Measurements from ENCODE around the gene ASMTL.
"Not testable (repeated sequence)": the region's sequence is repeated elsewhere in the genome, so short reads cannot be mapped to it uniquely, and the experiment has no call there.

Gene ASMTL

DNA sequence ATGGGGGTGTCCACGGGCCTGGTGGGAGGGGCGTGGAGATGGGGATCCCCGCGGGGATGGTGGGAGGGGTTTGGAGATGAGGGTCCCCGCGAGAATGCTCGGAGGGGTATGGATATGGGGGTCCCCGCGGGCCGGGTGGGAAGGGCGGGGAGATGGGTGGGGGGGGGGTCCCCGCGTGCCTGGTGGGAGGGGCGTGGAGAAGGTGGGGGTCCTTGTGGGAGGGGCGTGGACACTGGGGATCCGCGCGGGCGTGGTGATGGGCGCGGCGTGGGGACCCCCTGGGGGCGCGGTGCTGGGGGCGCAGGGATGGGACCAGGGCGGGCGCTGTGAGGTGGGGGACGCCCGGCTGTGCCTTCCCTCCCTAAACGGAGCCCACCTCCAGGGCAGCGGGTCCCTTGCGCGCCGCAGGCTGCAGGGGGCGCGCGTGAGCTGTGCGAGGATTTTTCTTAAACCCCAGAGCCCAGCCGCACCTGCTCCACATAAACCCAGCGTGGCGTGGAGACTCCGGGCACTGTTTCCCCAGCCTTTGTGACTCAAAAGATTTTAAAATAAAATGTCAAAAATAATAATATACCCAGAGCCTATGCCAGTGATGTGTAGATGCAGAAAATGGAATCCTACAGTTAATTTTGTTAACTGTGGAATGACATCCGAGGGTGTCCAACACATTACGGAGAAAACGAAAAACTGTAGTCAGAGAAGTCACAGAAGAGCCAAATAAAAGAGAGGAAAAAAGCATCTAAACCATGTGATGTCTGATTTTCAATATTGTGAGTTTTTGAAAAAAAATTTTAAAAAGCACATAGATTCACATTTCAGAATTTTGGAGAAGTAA lies 1.5 kb upstream of the ASMTL start:
- no peak for DNase-seq (ENCODE audit: low read depth)

- no peak for DNase-seq (ENCODE audit: low read depth)
Observed at GRCh38 chrX:1453395-1453783, 680 bp upstream of the ASMTL start.

- DNase-seq (ENCODE audit: low read depth), result no peak
Observed at GRCh38 chrX:1451661-1452515, 821 bp downstream of the ASMTL start.

GRCh38 chrX:1451251-1451660 lies 1.5 kb downstream of the ASMTL start:
- no peak for DNase-seq (ENCODE audit: low read depth)

GRCh38 chrX:1450361-1451161 lies 2.1 kb downstream of the ASMTL start:
- DNase-seq (ENCODE audit: low read depth), result no peak

GRCh38 chrX:1449823-1450149 lies 2.9 kb downstream of the ASMTL start:
- DNase-seq (ENCODE audit: low read depth), result no peak

DNA sequence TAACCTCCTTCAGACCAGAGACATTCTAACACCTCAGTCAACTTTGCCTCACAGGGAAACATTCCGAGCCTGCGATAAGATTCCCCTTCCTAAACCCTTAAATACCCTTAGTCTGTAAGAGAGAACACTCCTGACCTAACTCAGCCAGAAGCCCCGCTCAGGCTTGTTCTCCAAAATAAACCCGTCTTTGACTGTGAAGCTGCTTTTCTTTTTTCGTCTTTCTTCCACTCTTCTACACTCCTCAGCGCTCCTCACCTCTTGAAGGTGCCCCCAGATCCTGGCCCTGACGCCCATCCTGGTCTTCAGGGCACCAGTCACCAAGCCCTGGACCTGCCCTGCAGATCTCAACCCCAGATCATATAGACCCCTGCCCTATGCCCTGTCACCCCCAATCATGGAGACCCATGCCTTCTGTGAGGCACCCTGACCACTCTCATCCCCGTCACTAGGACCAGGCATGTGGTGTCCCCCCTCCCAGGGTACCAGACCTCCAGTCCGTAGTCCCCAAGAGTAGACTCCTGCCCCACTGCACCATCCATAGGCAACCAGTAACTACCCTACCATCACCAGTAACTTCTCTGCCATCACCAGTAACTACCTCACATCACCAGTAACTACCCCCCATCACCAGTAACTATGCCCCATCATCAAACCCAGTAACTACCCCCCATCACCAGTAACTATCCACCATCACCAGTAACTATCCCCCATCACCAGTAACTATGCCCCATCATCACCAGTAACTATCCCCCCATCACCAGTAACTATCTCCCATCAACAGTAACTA lies 3.5 kb downstream of the ASMTL start:
- DNase-seq (ENCODE audit: low read depth), result no peak

DNA sequence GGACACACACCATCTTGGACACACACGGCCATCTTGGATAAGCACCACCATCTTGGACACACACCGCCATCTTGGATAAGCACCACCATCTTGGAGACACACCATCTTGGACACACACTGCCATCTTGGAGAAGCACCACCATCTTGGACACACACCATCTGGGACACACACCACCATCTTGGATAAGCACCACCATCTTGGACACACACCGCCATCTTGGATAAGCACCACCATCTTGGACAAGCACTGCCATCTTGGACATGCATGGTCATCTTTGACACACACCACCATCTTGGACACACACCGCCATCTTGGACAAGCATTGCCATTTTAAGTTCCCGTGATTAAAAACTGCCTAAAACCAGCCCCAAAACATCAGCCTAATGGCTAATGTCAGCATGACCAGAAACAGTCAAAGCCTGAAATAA lies 4.1 kb downstream of the ASMTL start:
- not testable (repeated sequence) for DNase-seq (ENCODE audit: low read depth)

- DNase-seq (ENCODE audit: low read depth), result not testable (repeated sequence)
Observed at GRCh38 chrX:1447969-1448572, 4.6 kb downstream of the ASMTL start.

- not testable (repeated sequence) for DNase-seq (ENCODE audit: low read depth)
Observed at GRCh38 chrX:1446984-1447968, 5.4 kb downstream of the ASMTL start.

DNA sequence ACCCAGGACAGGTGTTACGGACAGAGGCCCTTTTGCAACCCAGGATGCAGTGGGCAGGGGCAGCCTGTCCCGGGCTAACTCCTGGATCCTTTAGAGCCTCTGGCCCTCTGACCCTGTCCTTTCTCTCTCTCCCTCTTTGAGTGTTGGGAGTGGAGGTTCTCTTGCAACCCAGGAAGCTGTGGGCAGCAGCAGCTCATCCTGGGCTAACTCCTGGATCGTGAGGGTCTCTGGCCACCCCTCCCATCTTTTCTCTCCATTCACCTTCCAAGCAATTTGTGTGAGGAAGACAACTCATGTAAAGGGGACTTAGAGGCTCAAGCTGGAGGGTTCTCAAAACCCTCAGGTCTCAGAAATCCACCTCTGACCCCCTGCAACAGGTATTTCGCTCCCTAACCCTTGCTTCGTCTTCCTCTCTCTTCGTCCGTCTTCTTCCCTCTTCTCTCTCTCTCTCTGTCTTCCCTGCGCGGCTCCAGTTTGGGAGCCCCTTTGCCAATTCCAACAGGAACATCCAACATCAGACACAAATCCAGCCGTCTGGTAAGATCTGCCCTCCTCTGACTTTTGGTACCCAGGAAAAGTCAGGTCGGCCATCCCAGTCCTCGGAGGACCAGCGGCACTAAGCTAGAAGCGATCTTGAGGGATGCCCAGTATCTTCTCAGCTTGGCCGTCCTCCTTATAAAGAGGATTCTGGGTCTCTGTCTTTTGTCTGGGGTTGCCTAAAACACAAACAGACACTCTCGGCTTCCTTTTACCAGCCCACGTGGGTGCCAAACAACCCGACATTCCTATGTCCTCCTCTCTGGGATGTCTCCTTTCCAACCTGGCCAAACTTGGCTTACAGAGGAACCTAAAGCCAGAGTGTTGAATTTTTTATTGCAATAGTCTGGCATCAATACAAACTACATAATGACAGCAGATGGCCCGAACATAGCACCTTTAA lies 7.9 kb downstream of the ASMTL start:
- DNase-seq (ENCODE audit: low read depth), result no peak

DNA sequence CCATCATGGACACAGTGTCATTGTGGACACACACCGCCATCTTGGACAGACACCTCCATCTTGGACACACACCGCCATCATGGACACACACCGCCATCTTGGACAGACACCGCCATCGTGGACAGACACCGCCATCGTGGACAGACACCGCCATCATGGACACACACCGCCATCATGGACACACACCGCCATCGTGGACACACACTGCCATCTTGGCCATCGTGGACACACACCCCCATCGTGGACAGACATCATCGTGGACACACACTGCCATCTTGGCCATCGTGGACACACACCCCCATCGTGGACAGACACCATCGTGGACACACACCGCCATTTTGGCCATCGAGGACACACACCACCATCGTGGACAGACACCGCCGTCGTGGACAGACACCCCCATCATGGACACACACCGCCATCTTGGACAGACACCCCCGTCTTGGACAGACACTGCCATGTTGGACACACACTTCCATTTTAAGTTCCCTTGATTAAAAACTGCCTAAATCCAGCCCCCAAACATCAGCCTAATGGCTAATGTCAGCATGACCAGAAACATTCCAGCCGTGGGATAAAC lies 9.1 kb downstream of the ASMTL start:
- no peak for DNase-seq (ENCODE audit: low read depth)

DNA sequence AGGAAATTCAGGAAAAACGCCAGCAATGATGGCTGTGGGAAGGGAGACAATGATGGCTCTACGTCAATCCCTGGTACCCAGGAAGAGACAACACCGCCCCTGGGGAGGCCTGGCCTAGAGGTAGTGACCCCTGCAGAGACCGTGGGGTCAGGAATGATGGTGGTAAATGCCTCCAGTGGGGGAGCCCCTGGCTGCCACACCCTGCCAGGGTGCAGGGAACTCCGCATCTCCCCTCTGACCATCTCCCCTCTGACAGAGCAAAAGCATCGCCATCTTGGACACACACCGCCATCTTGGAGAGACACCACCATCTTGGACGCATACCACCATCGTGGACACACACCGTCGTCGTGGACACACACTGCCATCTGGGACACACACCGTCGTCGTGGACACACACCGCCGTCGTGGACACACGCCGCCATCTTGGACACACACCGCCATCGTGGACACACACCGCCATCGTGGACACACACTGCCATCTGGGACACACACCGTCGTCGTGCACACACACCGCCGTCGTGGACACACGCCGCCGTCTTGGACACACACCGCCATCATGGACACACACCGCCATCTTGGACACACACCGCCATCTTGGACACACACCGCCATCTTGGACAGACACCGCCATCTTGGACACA lies 9.9 kb downstream of the ASMTL start:
- DNase-seq (ENCODE audit: low read depth), result no peak

DNA sequence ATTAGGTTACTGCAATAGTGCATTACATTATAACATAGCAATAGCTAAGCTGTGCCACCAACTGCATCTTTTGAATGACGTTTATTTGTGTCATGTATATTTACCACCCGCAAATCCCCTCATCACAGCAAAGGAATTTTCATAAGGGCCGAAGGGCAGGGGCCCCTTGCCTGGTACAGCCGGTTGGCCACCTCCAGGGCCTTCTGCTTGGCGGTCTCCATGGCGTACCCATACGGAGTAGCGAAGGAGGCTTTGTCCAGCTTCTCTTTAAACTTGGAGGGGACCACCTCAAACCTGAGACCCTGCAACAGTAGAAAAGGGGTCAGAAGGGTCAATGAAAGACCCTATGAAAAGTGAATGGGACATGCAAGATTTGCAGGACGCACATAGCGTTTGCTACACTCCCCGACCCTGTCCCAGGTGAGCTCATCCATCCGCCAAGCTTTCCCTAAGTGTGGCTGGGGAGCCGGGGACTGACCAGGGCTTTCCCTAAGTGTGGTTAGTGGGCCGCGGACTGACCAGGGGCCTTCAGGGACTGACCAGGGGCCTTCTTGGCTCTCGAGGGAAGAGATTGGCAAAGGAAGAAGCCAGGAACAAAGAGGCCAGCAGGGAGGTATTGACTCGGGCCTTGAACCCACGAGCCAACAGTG lies 10.6 kb downstream of the ASMTL start:
- DNase-seq (ENCODE audit: low read depth), result no peak

GRCh38 chrX:1440506-1440905 lies 12.2 kb downstream of the ASMTL start:
- no peak for DNase-seq (ENCODE audit: low read depth)

- DNase-seq (ENCODE audit: low read depth), result no peak
Observed at GRCh38 chrX:1435241-1435895, 17.3 kb downstream of the ASMTL start.

- no peak for DNase-seq (ENCODE audit: low read depth)
Observed at GRCh38 chrX:1434871-1435240, 17.9 kb downstream of the ASMTL start.

All from HS-27A (cell line).